Keratinocyte (primary cell): Measurements from ENCODE around the gene CNTROB. TPM values are rescaled to one million over a fixed set of nuclear protein-coding genes. Genes with fewer than 3 reads are reported as not detected.
A peak's percentile ranks its signal among the peaks of the same experiment; 100 is the strongest.

Experiments used
- DNase-seq: peaks from one replicate; pipeline ENCODE4 v3.0.0-alpha.2; 2011; ENCODE audit warnings: low read depth, missing footprints, low spot score
- FAIRE-seq: peaks from 2 replicates; lab custom pipeline; 2011; peaks lifted over from hg19 to GRCh38; lab: Jason Lieb, UNC
- H2AFZ ChIP-seq: 2 replicates; pipeline ENCODE4 v1.6.0; 2012; ENCODE audit warnings: low read length, control low read depth, inconsistent platforms; ENCODE audit not compliant: control insufficient read depth
- H3K27ac ChIP-seq: 2 replicates; pipeline ENCODE4 v1.5.1; 2011; ENCODE audit warnings: low read length; ENCODE audit not compliant: control insufficient read depth, insufficient read depth
- H3K27me3 ChIP-seq: 3 replicates; pipeline ENCODE4 v1.6.0; 2011; ENCODE audit warnings: low read length; ENCODE audit not compliant: control insufficient read depth, insufficient read depth; ENCODE audit errors: extremely low read depth
- H3K36me3 ChIP-seq, 2 experiments: 2 replicates in 1 of 2; 3 replicates in 1 of 2; pipeline ENCODE4 v1.5.1; 2011; ENCODE audit warnings: low read length in 2 of 2, mild to moderate bottlenecking in 1 of 2; ENCODE audit not compliant: control insufficient read depth in 2 of 2, insufficient read depth in 2 of 2; ENCODE audit errors: extremely low read depth in 1 of 2
- H3K4me1 ChIP-seq: 3 replicates; pipeline ENCODE4 v1.5.1; 2011; ENCODE audit warnings: low read length; ENCODE audit not compliant: control insufficient read depth, insufficient read depth; ENCODE audit errors: extremely low read depth
- H3K4me2 ChIP-seq: 3 replicates; pipeline ENCODE4 v1.6.0; 2011; ENCODE audit warnings: low read depth, low read length; ENCODE audit not compliant: control insufficient read depth, insufficient read depth; ENCODE audit errors: extremely low read depth
- H3K4me3 ChIP-seq, 3 experiments: fragments of 200-600 bp in 1 of 3; sonication (generic) in 1 of 3; 2 replicates in 2 of 3; 3 replicates in 1 of 3; pipeline ENCODE4 v1.5.1; 2011 to 2016; ENCODE audit warnings: low read length in 3 of 3, mild to moderate bottlenecking in 3 of 3, control low read depth in 2 of 3, inconsistent platforms in 1 of 3, low read depth in 1 of 3, mixed read lengths in 1 of 3, mixed run types in 1 of 3, moderate library complexity in 1 of 3; ENCODE audit not compliant: control insufficient read depth in 2 of 3, insufficient read depth in 2 of 3; ENCODE audit errors: extremely low read depth in 1 of 3
- H3K79me2 ChIP-seq: 2 replicates; pipeline ENCODE4 v1.6.0; 2012; ENCODE audit warnings: low read length; ENCODE audit not compliant: control insufficient read depth, insufficient read depth
- H3K9ac ChIP-seq: 3 replicates; pipeline ENCODE4 v1.6.0; 2011; ENCODE audit warnings: low read length; ENCODE audit not compliant: control insufficient read depth, insufficient read depth; ENCODE audit errors: extremely low read depth
- H3K9me1 ChIP-seq: 3 replicates; pipeline ENCODE4 v1.6.0; 2011; ENCODE audit warnings: low read length; ENCODE audit not compliant: control insufficient read depth, insufficient read depth; ENCODE audit errors: extremely low read depth
- H3K9me3 ChIP-seq: 2 replicates; pipeline ENCODE4 v1.5.1; 2012; ENCODE audit warnings: low read depth, low read length; ENCODE audit not compliant: control insufficient read depth
- H4K20me1 ChIP-seq: 3 replicates; pipeline ENCODE4 v1.6.0; 2011; ENCODE audit warnings: low read length; ENCODE audit not compliant: control insufficient read depth, insufficient read depth; ENCODE audit errors: extremely low read depth
- CTCF ChIP-seq, 3 experiments: IDR thresholded peaks in 1 of 3; conservative IDR thresholded peaks in 1 of 3; optimal IDR thresholded peaks in 1 of 3; 2 replicates in 2 of 3; 3 replicates in 1 of 3; pipeline versions ENCODE3 to v1.5.1; 2011; ENCODE audit warnings: low read length in 3 of 3, mild to moderate bottlenecking in 3 of 3, moderate library complexity in 2 of 3, control low read depth in 1 of 3, inconsistent platforms in 1 of 3; ENCODE audit not compliant: insufficient read depth in 2 of 3; ENCODE audit errors: extremely low read depth in 1 of 3
- EZH2 ChIP-seq: IDR thresholded peaks from one replicate; pipeline ENCODE4 v1.6.1; 2012; ENCODE audit warnings: inconsistent platforms, mild to moderate bottlenecking, low read length, moderate library complexity
- dilution Hi-C: fragments of 300-500 bp; cut with MboI; formaldehyde crosslinking; loops from one replicate; pipeline ENCODE4 v1.7.0; 2020; ENCODE audit warnings: low sequenced_read_pairs; ENCODE audit not compliant: extremely low pct_ligation_motif_present
- polyA plus RNA-seq, 5 experiments: library from polyadenylated mRNA; depleted of rRNA in 3 of 5; stranded (reverse) in 3 of 5; stranded (forward) in 1 of 5; unstranded in 1 of 5; fragments of >200 nt; gene quantifications; 1 replicate in 1 of 5; 2 replicates in 3 of 5; 3 replicates in 1 of 5; pipeline versions ENCODE4 v1.2.1 to v1.2.3, GENCODE V29; 2011 to 2012; ENCODE audit warnings: missing spikeins in 2 of 5, low read depth in 1 of 5, low replicate concordance in 1 of 5

The CNTROB gene
- polyA plus RNA-seq, 1 donor (not counting 4 experiments of a cell fraction or from before 2014, with no cell fraction given): 17.4 TPM

- H2AFZ ChIP-seq: peak within 1 kb of the TSS; percentile 81
- H3K4me3 ChIP-seq: peak within 1 kb of the TSS; percentile 53 to 83 (median 60)
- H4K20me1 ChIP-seq: no peaks in the 10 kb centered on the region
- peak within 1 kb of the TSS; percentile 80 for H3K9ac ChIP-seq
- dilution Hi-C loops: no loop called here
- H3K79me2 ChIP-seq: no peaks in the 10 kb centered on the region
- H3K36me3 ChIP-seq: peaks cover 2 to 8% of the 10 kb centered on the region in 2 experiments
- DNase-seq (no peak), FAIRE-seq (no peak)
- no peaks in the 10 kb centered on the region for H3K9me1 ChIP-seq
- H3K4me1 ChIP-seq: peaks cover 23% of the 10 kb centered on the region
- TF ChIP-seq CTCF (optimal IDR thresholded peaks at IDR 0.05 in 1 of 3, IDR thresholded peaks at IDR 0.05 in 1 of 3, conservative IDR thresholded peaks at IDR 0.05 in 1 of 3; ENCODE audit: extremely low read depth in 1 of 3, insufficient read depth in 2 of 3, low read length in 3 of 3) (no peak), EZH2 (no peak)
- H3K9me3 ChIP-seq: no peaks in the 10 kb centered on the region
- peak within 1 kb of the TSS; percentile 97 for H3K4me2 ChIP-seq
- peak within 1 kb of the TSS; percentile 87 for H3K27ac ChIP-seq
- no peaks in the 10 kb centered on the region for H3K27me3 ChIP-seq
These were observed 16.2 kb upstream of the CNTROB start, which contains the start of gene RNF227 for GRCh38 chr17:7915611-7916384. RNF227 (minus strand) TSS chr17:7916289; CDS start chr17:7916195, 94 bp downstream.

GRCh38 chr17:7916385-7916682 lies 15.7 kb upstream of the CNTROB start:
- Histone ChIP-seq H3K9me3 (no peaks in the 10 kb centered on the region), H4K20me1 (no peaks in the 10 kb centered on the region), H2AFZ (peak overlapping the region; percentile 10), H3K36me3 (peaks cover 2 to 8% of the 10 kb centered on the region in 2 experiments), H3K4me2 (peak overlapping the region; percentile 97), H3K79me2 (no peaks in the 10 kb centered on the region), H3K27me3 (no peaks in the 10 kb centered on the region), H3K9ac (peak overlapping the region; percentile 80), H3K9me1 (no peaks in the 10 kb centered on the region), H3K4me3 (peak overlapping the region in 2 of 3 experiments; percentile 51 to 53), H3K27ac (peak overlapping the region; percentile 87), H3K4me1 (peaks cover 23% of the 10 kb centered on the region)
- no peak for DNase-seq
- TF ChIP-seq EZH2 (no peak), CTCF (optimal IDR thresholded peaks at IDR 0.05 in 1 of 3, IDR thresholded peaks at IDR 0.05 in 1 of 3, conservative IDR thresholded peaks at IDR 0.05 in 1 of 3; ENCODE audit: extremely low read depth in 1 of 3, insufficient read depth in 2 of 3, low read length in 3 of 3) (no peak)
- FAIRE-seq: no peak
- dilution Hi-C loops: no loop called here
